ENCODE measurements around the gene SNRNP40. TPM values are rescaled to one million over a fixed set of nuclear protein-coding genes. Genes with fewer than 3 reads are reported as not detected.
A peak's percentile ranks its signal among the peaks of the same experiment; 100 is the strongest.

SNRNP40 gene
- total and polyA plus RNA-seq, 12 donors = 12.0 to 58.7 (median 38.7) TPM

GRCh38 chr1:31259746-31260145 lies 36.8 kb downstream of the SNRNP40 start:
- peaks cover 0 to 34% of the 10 kb centered on the region in 2 donors for H3K36me3 ChIP-seq (replicated peaks in 1 of 2)

GRCh38 chr1:31258581-31258980 lies 38.0 kb downstream of the SNRNP40 start:
- no peak for TF ChIP-seq CTCF (IDR thresholded peaks at IDR 0.05)
- no peak for TF ChIP-seq POLR2A (IDR thresholded peaks at IDR 0.05)
- Histone ChIP-seq H3K4me1 (replicated peaks in 1 of 2) (peaks cover 11 to 30% of the 10 kb centered on the region in 2 donors), H3K27ac (no peak overlapping the region), H3K4me3 (no peak overlapping the region), H3K27me3 (no peaks in the 10 kb centered on the region), H3K36me3 (replicated peaks in 1 of 2) (peaks cover 0 to 34% of the 10 kb centered on the region in 2 donors), H3K9me3 (replicated peaks in 1 of 3) (no peaks in the 10 kb centered on the region)
- DNase-seq = no peak
- intact Hi-C loops (cut with DNase I) = no loop called here
- WGBS, 4 donors = 88 to 97% (median 95%) methylated on average over 1 of the region's 1 CpG

More at GRCh38 chr1:31259746-31260145, 36.8 kb downstream of the SNRNP40 start:
- intact Hi-C loops (cut with DNase I) = no loop called here
- Histone ChIP-seq H3K27ac (peak overlapping the region in 3 of 5 donors; percentile 4 to 47 (median 41)), H3K27me3 (no peaks in the 10 kb centered on the region), H3K4me3 (no peak overlapping the region), H3K9me3 (replicated peaks in 1 of 3) (no peaks in the 10 kb centered on the region), H3K4me1 (replicated peaks in 1 of 2) (peaks cover 14 to 38% of the 10 kb centered on the region in 2 donors)
- 54 to 65% (median 62%) methylated on average over 3 of the region's 3 CpGs for WGBS, 4 donors
- TF ChIP-seq POLR2A (IDR thresholded peaks at IDR 0.05) = no peak
- no peak for TF ChIP-seq CTCF (IDR thresholded peaks at IDR 0.05)
- DNase-seq = peak; percentile 45 to 78 (median 70)

GRCh38 chr1:31257213-31257612 lies 39.4 kb downstream of the SNRNP40 start:
- intact Hi-C loops (cut with DNase I) = no loop called here
- 83 to 88% (median 86%) methylated on average over 1 of the region's 1 CpG; no CpG with 5 or more reads in 1 of the 4 donors for WGBS, 4 donors
- Histone ChIP-seq H3K4me3 (no peak overlapping the region), H3K27ac (no peak overlapping the region), H3K4me1 (replicated peaks in 1 of 2) (peaks cover 5 to 16% of the 10 kb centered on the region in 2 donors), H3K9me3 (replicated peaks in 1 of 3) (no peaks in the 10 kb centered on the region), H3K36me3 (replicated peaks in 1 of 2) (peaks cover 0 to 33% of the 10 kb centered on the region in 2 donors), H3K27me3 (no peaks in the 10 kb centered on the region)
- TF ChIP-seq CTCF (IDR thresholded peaks at IDR 0.05) = no peak
- TF ChIP-seq POLR2A (IDR thresholded peaks at IDR 0.05) = no peak
- DNase-seq = no peak

GRCh38 chr1:31249854-31250253 lies 46.7 kb downstream of the SNRNP40 start:
- Histone ChIP-seq H3K4me1 (replicated peaks in 1 of 2) (no peaks in the 10 kb centered on the region), H3K4me3 (no peak overlapping the region), H3K9me3 (replicated peaks in 1 of 3) (no peaks in the 10 kb centered on the region), H3K36me3 (replicated peaks in 1 of 2) (no peaks in the 10 kb centered on the region), H3K27me3 (no peaks in the 10 kb centered on the region), H3K27ac (no peak overlapping the region)
- no peak for DNase-seq
- TF ChIP-seq CTCF (IDR thresholded peaks at IDR 0.05) (no peak), POLR2A (IDR thresholded peaks at IDR 0.05) (no peak)
- WGBS, 4 donors = 90 to 96% (median 94%) methylated on average over 3 of the region's 3 CpGs
- intact Hi-C loops (cut with DNase I) = no loop called here
